ENCODE data around the gene EFTUD2. TPM values are rescaled to one million over a fixed set of nuclear protein-coding genes. Genes with fewer than 3 reads are reported as not detected.

EFTUD2 gene
- total RNA-seq, 2 donors from 2014 or later, result 31.6 to 49.8 TPM

DNA sequence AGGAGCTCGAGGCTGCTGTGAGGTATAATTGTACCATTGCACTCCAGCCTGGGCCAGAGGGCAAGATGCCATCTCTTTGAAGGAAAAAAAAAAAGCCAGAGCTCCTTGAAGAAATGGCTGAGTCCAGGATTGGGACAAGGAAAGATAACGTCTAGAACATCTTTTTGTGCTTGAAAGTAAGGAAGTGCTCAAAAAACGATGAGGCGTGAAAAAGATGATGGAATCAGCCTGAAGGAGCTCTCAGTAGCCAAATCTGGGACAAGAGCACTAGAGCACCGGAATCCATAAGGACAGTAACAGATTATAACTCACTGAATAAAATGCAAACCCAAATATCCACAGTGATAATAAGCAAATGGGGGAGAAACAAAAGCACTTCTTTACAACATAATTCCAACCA lies 22.1 kb downstream of the EFTUD2 start:
- DNase-seq, result no peak
- H3K4me1 ChIP-seq, result no peaks in the 10 kb centered on the region
- intact Hi-C loops (cut with DNase I), result no loop called here
- H3K4me3 ChIP-seq, result no peak overlapping the region
- peaks cover 6 to 27% of the 10 kb centered on the region in 2 donors for H3K36me3 ChIP-seq (replicated peaks in 1 of 2; ENCODE audit: insufficient read depth in 1 of 2, low read depth in 2 of 2)
- TF ChIP-seq POLR2A (IDR thresholded peaks at IDR 0.05), result no peak
- no peak for TF ChIP-seq CTCF (IDR thresholded peaks at IDR 0.05)
- no peaks in the 10 kb centered on the region for H3K9me3 ChIP-seq
- ATAC-seq, result no peak
- H3K27me3 ChIP-seq, result no peaks in the 10 kb centered on the region
- 87 to 88% methylated on average over 5 of the region's 5 CpGs for WGBS, 2 donors
- H3K27ac ChIP-seq, result no peak overlapping the region

DNA sequence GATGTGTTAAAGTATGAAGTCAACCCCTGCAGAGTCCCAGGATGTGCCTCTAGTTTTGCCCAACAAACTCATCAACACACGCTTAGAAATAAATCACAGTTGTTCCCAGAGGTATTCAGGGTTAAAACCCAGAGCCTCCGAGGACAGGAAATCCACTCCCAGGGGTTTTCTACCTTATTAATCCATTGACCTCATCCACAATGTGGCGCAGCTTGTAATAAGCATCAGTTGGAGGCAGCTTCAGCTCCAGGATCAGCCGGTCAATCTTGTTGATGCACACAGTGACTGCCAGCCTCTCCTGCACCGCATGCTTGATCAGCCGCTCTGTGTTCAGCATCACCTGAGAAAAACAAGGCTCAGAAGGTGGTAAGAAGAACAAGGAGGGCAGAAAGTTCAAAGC lies 23.5 kb downstream of the EFTUD2 start:
- no peak overlapping the region for H3K27ac ChIP-seq
- no peaks in the 10 kb centered on the region for H3K4me1 ChIP-seq
- peaks cover 11 to 28% of the 10 kb centered on the region in 2 donors for H3K36me3 ChIP-seq (replicated peaks in 1 of 2; ENCODE audit: insufficient read depth in 1 of 2, low read depth in 2 of 2)
- WGBS, 2 donors, result 91 to 94% methylated on average over 6 of the region's 6 CpGs
- ATAC-seq (no peak), DNase-seq (no peak)
- H3K4me3 ChIP-seq, result no peak overlapping the region
- no peak for TF ChIP-seq POLR2A (IDR thresholded peaks at IDR 0.05)
- no peak for TF ChIP-seq CTCF (IDR thresholded peaks at IDR 0.05)
- no peaks in the 10 kb centered on the region for H3K27me3 ChIP-seq
- intact Hi-C loops (cut with DNase I), result no loop called here
- H3K9me3 ChIP-seq, result no peaks in the 10 kb centered on the region

- intact Hi-C loops (cut with DNase I), result no loop called here
- H3K27me3 ChIP-seq, result no peaks in the 10 kb centered on the region
- H3K9me3 ChIP-seq, result no peaks in the 10 kb centered on the region
- H3K27ac ChIP-seq, result no peak overlapping the region
- TF ChIP-seq POLR2A (IDR thresholded peaks at IDR 0.05) (no peak), CTCF (IDR thresholded peaks at IDR 0.05) (no peak)
- DNase-seq, result no peak
- H3K4me1 ChIP-seq, result no peaks in the 10 kb centered on the region
- 79 to 88% methylated on average over 9 of the region's 9 CpGs for WGBS, 2 donors
- no peak overlapping the region for H3K4me3 ChIP-seq
- peaks cover 11 to 28% of the 10 kb centered on the region in 2 donors for H3K36me3 ChIP-seq (replicated peaks in 1 of 2; ENCODE audit: insufficient read depth in 1 of 2, low read depth in 2 of 2)
- ATAC-seq, result no peak
Measured at GRCh38 chr17:44872131-44872768, 27.0 kb downstream of the EFTUD2 start.

DNA sequence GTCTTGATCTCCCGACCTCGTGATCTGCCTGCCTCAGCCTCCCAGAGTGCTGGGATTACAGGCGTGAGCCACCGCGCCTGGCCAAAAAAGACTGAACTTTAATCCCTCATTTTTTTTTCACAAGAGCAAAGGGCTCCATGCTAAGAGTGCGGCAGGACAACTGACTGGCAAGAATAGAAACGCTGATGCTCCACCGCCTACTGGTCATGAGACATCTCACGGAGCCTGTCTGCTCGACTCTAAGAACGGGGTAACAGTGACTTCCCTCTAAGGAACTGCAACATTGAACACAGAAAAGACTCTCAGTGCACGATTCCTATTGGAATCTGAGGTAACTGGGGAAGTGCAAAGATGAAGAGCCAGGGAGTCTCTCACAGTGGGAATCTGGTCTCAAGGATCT lies 27.7 kb downstream of the EFTUD2 start:
- no peaks in the 10 kb centered on the region for H3K27me3 ChIP-seq
- no peak overlapping the region for H3K27ac ChIP-seq
- ATAC-seq, result no peak
- WGBS, 2 donors, result 93% methylated on average over 12 of the region's 12 CpGs
- intact Hi-C loops (cut with DNase I), result no loop called here
- TF ChIP-seq POLR2A (IDR thresholded peaks at IDR 0.05), result no peak
- no peak for TF ChIP-seq CTCF (IDR thresholded peaks at IDR 0.05)
- H3K4me3 ChIP-seq, result no peak overlapping the region
- no peak for DNase-seq
- H3K4me1 ChIP-seq, result no peaks in the 10 kb centered on the region
- no peaks in the 10 kb centered on the region for H3K9me3 ChIP-seq
- H3K36me3 ChIP-seq (replicated peaks in 1 of 2; ENCODE audit: insufficient read depth in 1 of 2, low read depth in 2 of 2), result peaks cover 11 to 31% of the 10 kb centered on the region in 2 donors

GRCh38 chr17:44867841-44868240 lies 31.4 kb downstream of the EFTUD2 start:
- Histone ChIP-seq H3K9me3 (no peaks in the 10 kb centered on the region), H3K4me1 (no peaks in the 10 kb centered on the region), H3K27me3 (no peaks in the 10 kb centered on the region), H3K27ac (no peak overlapping the region), H3K4me3 (no peak overlapping the region), H3K36me3 (replicated peaks in 1 of 2; ENCODE audit: insufficient read depth in 1 of 2, low read depth in 2 of 2) (peaks cover 14 to 28% of the 10 kb centered on the region in 2 donors)
- TF ChIP-seq CTCF (IDR thresholded peaks at IDR 0.05) (no peak), POLR2A (IDR thresholded peaks at IDR 0.05) (no peak)
- intact Hi-C loops (cut with DNase I), result loop anchor here (5.0 kb wide), 1 partner anchor 96 kb away; no protein-coding TSS in a partner anchor
- ATAC-seq (no peak), DNase-seq (no peak)
- WGBS, 2 donors, result 88 to 92% methylated on average over 3 of the region's 3 CpGs

All from body of pancreas (tissue), 4 donors.